ENCODE data around the gene IQCC. TPM values are rescaled to one million over a fixed set of nuclear protein-coding genes. Genes with fewer than 3 reads are reported as not detected.

Gene IQCC
- polyA plus RNA-seq, 1 donor, result 2.5 TPM

DNA sequence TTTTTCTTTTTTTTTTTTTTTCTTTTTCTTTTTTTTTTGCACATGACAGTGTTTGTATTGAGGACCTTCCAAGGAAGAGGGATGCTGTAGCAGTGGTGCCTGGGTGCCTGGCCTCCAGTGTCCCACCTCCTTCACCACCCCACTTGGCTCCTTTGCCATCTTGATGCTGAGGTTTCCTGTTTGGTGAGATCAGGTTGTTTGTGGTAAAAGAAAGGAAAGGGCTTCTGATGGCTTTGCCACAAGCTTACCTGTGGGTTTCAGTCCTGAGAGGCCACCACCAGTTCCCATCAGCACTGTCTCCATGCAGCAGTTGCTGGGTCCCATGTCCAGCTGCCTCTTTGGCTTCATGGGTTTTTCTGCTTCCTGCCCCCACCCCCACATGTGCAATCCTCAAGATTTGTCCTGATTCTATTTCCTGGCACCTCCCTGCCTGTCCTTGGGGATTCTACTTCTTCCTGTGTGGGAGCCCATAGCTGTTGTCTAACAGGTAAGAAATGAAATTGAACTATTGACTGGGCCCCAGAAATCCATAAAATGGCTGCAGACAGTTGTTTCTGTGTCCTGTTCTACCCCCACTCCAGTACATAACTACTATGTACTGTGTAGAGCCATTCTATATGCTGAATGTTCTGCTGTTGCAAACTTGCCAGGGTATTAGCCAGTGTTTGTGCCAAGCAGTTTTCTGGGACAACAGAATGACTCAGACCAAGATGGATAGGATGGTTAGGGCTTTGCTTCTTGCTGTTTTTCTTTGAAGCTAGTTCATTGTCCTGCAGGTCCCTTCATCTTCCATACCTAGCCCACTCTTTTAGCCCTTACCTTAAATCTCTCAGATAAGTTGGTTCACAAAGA, 9.3 kb upstream of the IQCC start:
- no peak for DNase-seq (ENCODE audit: low read depth)

DNA sequence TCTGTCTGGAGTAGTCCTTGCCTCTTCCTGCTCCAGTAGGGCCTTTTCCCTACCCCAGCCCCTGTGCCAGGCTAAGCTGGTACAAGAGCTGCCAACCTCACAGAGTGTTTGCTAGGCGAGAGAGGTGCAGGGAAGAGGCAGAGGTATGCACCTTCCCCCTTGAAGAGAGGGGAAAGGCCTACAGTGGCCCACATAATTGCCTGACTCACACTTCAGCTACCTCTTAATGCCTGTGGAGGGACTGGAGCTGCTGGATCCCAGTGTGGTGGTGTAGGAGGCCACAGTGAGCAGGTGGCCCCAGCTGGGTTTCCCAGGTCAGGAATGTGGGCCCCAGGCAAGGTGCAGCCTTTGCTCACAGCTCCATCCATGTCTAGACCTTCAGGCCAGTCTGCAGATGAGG, 8.4 kb upstream of the IQCC start:
- DNase-seq (ENCODE audit: low read depth), result no peak

DNA sequence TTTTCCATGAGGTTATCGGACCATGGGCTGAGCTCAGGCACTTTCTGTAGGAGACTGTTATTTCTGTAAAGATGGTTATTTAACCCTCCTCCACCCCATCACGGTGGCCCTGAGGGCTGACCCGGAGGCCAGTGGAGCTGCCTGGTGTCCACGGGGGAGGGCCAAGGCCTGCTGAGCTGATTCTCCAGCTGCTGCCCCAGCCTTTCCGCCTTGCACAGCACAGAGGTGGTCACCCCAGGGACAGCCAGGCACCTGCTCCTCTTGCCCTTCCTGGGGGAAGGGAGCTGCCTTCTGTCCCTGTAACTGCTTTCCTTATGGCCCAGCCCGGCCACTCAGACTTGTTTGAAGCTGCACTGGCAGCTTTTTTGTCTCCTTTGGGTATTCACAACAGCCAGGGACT, 7.6 kb upstream of the IQCC start:
- no peak for DNase-seq (ENCODE audit: low read depth)

DNA sequence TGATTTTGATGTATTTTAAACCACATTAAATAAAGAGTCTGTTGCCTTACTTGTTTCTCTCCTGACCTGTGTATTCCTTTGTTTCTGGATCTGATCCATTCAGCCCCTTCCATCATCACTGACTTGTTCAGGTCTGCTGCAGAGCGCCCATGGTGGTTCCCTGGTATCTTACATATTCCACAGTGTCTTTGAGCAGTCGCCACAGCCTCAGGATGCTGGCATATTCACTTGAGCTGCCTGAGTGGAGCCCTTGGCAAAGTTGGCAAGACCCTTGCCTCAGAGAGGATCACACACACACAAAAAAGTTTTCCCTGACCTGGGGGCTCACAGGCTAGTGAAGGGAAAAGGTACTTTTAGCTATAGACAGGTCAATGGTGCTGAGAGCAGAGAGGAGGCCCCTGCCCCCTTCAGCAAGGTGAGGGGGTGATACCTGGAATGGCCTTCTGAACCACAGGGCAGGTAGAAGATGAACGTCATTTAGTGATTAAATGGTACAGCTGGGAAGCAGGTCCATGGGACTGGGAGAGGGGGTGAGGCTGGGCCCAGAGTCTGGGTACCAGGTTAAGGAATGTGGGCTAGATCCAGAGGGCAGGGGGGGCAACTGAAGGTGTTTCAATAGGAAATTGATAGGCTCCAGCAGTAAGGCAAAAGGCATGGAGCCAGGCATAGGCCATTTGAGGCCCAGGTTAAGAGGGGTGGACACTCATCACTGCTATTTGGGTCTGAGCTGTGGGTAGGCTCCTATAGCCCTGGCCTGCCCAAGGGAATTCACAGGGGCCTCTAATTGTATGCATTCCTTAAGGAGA, 7.0 kb upstream of the IQCC start:
- DNase-seq (ENCODE audit: low read depth), result no peak

DNA sequence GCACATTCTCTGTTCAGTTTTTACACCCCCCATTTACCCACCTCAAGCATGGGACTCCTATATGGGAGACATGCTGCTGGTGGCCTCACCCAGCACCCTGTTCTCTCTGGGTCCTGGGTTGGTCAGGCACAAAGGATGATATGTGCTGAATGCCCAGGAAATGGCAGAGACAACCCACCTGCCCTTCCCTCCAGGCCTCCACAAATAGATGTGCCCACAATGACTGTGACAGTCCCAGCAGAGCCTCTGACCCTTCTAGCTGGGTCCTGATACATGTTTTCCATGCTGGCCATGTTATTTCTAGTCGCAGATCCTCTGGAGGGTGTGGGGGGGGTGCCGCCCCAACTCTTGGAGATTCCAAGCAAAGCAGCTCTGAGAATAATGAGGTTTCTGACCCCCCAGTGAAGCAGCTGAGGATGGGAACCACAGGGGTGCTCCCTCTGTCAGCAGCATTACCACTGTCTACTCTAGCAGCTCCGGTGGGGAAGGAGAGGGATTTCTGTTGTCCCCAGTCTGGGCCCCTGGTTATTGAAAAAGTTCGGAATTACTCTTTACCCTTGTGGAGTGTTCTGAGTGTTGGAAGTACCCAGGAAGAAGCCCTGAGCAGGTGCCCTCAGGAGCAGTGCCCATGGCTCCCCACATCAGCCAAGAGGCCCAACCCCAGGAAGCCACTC, 6.3 kb upstream of the IQCC start:
- DNase-seq (ENCODE audit: low read depth), result no peak

DNA sequence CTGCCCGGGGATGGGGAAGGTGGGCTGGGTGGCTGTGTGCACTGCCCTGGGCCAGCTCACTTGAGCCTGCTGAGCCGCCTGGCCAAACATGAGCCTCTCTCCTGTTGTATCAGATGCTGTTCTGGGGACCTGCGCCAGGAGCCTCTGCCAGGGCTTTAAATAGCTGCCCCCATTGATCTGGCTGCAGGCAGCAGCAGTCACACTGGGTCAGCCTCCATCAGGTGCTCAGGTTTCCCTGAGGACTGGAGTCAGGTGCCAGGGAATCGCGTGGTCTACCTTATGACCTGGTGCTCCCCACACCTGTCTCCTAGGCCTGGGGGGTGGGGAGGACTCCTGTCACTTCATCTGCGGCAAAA, 5.8 kb upstream of the IQCC start:
- DNase-seq (ENCODE audit: low read depth), result no peak

DNA sequence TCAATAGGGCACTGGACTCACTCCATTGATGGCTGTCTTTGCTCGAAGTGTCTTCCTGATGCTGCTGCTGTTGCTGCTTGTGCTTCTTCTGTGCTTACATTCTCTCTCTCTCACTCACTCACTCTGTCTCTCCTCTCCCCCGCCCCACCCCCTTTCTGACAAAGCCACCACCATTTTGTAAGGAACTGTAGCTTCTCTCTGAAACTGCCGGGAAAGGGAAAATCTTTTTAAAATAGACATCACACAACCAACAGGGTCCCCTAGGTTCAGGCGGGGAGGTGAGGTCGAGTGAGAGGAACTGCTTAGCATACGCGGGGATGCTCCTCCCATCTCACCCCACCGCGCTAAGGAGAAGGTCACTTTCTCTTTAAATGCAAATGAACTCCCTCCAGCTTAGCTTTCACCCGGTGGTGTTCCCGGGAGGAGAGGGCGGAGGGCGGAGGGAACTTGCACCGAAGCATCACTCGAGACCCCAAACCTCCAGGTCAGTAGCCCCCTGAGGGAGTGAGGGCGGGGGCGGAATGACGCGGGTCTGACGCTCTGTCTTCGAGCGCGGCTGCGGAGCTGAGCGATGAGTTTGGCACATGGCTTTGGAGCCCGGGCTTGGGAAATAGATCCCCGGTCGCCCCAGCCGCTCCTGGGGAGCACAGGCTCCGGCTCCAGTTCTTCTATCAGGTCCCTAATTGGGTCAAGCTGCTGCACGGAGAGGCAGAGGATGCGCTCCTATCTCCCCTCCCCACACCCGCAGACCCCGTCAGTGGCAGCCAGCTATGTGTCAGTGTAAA, 5.1 kb upstream of the IQCC start, which contains the start of gene CCDC28B:
Gene CCDC28B (plus strand): TSS at position 370 of the 785 bp plus-strand sequence. CDS start 1,341 bp downstream, outside the sequence.
- no peak for DNase-seq (ENCODE audit: low read depth)

DNA sequence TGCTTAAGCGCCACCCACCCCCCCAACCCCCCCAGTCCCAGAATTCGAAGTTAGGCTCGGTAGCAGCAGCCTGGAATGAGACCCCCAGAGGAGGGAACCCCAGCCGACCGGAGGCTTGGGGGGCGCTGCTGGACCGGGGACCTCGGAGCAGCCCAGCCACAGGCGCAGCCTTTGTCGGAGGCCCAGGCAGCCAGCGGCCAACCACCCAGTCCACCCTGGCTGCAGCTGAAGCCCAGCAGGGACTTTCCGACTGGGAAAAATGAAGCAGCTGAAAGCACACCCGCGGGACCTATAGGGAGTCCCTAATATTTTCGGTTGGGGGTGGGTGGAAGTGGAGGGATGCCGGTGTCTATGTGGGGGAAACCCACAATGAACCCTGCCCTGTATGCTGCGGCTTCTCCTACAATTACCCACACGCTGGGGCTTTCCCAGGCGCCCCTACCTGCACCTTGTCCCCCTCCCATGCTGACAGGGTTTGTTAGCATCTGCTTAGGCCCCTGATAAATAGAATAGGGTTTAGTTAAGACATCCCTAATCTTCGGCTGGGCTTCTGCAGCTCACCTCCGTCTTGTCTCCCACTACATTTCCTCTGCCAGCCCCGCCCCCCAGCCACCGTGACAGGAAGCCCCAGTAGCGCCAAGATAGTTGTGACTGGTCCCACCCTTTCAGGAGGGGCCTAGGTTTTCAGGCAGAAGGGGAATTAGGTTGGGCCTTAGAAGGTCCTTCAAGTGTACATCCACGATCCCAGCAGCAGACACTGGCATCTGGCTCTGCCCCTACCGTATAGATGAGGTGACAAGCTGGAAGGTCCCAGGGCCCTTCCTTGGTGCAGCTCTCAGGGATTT, 4.2 kb upstream of the IQCC start:
- DNase-seq (ENCODE audit: low read depth), result no peak

DNA sequence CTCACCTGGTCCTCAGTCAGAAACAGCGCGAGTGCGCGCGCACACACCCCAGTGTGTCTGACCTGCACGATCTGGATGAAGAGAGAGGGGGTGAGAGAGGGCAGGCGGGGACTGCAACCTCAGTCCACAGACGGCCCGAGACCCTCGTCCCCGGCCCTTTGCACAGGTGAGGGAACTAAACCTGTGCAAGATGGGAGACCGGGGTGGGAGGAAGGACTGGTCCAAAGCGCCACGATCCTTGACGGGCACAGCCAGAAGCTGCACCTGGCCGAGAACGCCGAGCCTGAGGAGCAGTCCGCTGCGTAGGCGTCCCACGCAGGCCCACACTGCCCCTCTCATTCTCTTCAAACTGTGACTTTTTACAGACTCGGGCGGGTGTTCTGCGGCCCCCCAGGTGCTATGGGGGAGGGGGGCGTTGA, 519 bp upstream of the IQCC start:
- DNase-seq (ENCODE audit: low read depth), result no peak

DNA sequence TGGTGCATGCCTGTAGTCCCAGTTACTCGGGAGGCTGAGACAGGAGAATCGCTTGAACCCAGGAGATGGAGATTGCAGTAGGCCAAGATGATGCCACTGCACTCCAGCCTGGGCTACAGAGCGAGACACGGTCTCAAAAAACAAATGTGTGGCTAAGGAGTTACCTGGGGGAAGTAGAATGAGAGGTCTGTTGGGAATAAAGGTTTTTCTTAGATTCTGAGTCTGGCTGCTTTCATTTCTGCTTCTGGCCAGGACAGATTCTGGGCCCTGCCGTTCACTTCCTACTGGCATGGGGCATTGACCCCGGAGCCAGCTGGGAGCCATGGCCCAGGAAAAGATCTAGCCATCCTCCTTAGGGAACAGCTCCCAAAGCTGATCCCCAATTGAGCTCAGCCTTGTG, 3.0 kb downstream of the IQCC start:
- no peak for DNase-seq (ENCODE audit: low read depth)

DNA sequence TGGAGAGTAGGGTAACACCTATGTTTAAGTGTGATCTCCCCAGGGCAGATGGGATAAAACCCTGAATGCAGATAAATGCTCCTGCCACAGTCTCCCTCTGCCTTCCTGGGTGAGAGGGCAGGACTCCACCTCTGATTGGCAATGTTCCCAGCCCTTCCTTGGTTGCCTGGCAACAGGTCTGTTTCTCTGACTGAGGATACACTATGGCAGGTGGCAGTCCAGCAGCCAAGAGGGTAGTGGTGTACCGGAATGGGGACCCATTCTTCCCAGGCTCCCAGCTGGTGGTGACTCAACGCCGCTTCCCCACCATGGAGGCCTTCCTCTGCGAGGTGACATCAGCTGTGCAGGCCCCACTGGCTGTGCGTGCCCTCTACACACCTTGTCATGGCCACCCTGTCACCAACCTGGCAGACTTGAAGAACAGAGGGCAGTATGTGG, 3.4 kb downstream of the IQCC start, which contains the start of gene DCDC2B:
Gene DCDC2B (plus strand): TSS at position 199 of the 438 bp plus-strand sequence. CDS start 5 bp downstream, at position 204.
- DNase-seq (ENCODE audit: low read depth), result no peak

DNA sequence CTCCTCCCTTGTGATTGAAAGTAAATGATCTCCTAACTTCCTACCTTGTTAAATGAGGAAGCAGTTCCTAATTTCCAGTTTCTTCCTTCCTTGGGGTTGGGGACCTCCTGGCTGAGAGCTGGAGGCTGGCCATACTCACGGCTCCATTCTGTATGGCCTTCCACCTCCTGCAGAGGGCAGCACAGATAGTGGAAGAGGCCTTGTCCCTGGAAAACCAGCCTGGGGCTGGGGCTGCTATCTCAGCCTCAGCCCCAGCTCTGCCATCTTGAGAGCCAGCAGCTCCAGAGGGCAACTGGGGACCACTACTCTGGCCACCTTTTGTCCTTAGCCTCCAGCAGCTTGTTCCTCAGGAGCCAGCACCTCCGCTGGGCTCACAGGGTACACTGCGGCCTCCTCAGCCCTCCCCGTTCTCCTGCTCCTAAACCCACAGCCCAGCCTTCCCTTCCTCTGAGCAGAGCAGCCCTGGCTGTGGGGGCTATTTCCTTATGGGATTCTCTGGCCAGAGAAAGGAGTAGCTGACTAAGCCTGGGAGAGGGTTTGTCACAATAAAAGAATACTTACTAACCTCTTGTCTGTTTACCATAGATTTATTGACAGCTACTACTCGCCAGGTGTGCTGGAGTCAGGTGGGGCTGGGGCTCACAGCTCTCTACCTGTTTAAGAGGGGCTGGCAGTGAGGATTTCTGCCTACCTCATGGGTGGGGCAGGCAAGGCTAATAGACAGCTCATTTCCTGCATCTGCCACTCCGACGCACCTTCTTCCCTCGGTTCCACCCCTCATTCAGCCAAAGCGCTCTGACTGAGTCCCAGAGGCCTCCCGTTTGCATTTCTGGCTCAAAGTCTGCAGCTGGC, 10.4 kb downstream of the IQCC start:
- DNase-seq (ENCODE audit: low read depth), result no peak

DNA sequence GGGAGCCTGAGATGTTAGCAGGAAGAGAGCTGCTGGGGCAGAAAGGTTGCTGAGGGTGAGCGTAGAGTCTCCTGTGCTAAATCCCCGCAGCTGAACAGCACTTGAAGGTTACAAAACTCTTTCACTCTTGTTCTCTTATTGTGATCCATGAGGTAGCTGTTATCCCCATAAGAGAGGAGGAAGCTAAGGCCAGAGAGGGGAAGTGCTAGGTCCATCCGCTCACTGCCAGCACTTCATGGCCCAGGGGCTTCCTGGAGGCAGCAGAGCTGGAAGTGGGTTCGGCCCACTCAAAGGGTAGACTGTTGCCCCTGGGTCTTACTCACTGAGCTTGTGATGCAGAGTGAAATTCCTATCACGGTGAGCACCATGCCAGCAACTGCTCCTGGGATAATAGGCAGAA, 11.1 kb downstream of the IQCC start:
- DNase-seq (ENCODE audit: low read depth), result no peak

DNA sequence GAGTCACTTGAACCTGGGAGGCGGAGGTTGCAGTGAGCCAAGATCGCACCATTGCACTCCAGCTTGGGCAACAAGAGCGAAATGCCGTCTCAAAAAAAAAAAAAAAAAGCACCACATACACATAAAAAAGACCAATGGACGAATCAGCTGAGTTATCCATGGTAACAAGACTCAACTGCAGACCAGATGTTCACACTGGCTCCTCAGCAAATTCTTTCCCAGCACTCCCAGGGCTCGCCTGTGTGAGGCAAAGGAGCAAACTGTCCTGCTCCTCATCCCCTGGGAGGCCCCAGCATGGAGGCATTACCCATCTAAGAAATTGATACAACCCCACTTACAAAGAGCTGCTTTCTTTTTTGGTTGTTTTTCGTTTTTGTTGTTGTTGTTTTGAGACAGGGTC, 13.6 kb downstream of the IQCC start:
- DNase-seq (ENCODE audit: low read depth), result no peak

DNA sequence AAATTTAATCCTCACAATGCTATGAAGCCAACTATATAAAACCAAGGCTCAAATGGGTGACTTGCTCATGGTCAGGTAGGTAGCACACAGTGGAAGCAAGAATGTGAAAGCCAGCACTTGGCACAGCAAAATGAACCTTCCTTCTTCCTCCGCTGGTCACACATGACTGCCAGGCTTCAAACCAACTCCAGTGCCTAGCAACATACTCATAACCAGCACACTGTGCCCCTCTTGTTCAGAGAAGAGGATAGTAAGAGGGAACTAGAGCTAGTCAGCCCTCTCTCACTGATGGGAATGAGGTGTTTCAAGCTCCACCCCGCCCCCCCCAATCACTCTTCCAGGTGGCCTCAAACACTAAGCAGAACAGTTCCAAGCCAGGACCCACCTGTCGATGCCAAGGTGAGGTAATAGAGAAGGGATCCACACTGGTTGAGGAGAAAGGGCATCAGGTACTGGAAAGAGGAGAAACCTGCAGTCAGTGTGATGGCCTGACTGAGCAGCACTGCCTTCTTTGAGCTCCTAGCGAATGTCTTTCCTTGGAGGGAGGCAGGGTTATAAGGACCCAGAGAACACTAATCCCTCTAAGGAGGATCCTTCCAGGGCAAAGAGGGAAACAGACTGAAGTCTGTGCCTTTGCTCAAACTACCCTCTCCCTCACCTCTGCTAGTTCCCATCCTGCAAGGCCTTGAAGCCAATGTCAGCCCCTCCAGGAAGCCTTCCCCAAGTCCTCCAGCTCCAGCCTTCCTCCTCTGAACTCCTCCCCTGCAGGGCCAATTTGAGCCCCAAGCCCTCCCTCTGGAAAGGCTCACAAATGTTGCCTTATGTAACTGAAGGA, 15.5 kb downstream of the IQCC start:
- no peak for DNase-seq (ENCODE audit: low read depth)

DNA sequence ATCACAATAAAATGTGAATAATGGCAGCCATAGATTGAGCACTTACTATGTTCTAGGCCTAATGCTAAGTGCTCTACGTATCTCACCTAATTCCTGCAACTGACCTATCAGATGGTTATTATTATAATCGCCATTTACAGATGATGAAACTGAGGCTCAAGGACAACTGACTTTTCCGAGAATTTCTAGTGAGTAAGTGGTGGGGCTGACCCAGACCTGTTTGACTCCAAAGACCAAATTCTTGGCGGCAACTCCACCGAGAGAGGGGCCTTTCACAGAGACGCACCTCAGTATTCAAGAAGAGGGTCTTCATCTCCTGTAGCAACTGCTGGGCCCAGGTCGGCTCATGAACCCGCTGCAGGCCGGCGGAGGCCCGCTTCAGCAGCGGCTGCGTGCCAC, 16.1 kb downstream of the IQCC start:
- DNase-seq (ENCODE audit: low read depth), result no peak

DNA sequence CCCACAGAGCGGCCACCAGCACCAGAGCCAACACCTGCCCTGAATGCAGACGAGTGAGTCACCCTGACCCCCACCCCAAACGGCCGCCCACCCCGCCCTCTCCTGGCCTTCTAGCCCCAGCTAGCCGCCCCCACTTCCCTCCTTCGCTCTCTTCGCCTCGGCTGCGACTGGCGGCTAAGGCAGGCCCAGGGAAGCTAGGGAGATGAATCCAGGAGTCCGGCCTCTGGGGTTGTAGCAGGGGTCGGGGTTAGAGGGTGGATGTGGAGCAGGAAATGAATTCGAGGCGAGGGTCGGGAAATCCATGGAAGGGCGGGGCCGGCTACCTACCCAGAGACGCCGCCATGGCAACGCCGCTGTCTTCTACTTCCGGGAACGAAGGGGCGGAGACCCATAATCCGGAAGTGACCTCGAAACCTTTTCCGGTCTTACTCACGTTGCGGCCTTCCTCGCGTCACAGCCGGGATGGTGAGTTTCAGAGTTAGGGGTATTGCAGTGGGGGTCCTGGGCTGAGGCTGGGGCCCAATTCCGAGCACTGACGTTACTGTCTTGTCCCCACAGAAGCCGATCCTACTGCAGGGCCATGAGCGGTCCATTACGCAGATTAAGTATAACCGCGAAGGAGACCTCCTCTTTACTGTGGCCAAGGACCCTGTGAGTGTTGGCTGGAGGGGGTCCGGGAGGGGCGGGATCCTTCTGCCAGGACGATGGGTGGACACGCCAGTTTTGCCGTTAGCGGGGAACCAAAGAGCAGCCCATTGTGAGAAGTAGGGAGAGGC, 16.7 kb downstream of the IQCC start, which contains the start of the genes EIF3I and TMEM234:
Gene EIF3I (plus strand): TSS at position 428 of the 776 bp plus-strand sequence. CDS start 35 bp downstream, at position 463.
Gene TMEM234 (minus strand): TSS at position 374 of the 776 bp plus-strand sequence. CDS start 31 bp downstream, at position 343.
- peak; percentile 89 for DNase-seq (ENCODE audit: low read depth)

Data from forelimb muscle (tissue), 1 donor.